ENCODE measurements around the gene PIAS4. TPM values are rescaled to one million over a fixed set of nuclear protein-coding genes. Genes with fewer than 3 reads are reported as not detected.
A peak's percentile ranks its signal among the peaks of the same experiment; 100 is the strongest.

Gene PIAS4
- total RNA-seq, 2 experiments from 2014 or later: 33.3 to 40.4 TPM

DNA sequence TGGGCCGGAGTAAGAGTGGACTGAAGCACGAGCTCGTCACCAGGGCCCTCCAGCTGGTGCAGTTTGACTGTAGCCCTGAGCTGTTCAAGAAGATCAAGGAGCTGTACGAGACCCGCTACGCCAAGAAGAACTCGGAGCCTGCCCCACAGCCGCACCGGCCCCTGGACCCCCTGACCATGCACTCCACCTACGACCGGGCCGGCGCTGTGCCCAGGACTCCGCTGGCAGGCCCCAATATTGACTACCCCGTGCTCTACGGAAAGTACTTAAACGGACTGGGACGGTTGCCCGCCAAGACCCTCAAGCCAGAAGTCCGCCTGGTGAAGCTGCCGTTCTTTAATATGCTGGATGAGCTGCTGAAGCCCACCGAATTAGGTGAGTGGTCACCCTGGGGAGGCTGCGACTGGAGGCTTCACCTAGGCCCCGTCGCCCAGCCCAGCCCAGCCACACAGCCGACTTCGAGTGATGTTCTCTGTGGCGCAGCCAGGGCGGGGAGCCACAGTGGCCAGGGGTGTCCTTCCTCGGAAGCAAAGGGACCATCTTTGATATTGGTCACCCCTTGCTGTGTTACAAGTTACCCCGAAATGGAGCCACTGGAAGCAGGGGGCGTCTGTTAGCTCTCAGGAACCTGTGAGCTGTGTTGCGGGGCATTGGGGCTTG lies 5.6 kb downstream of the PIAS4 start:
- CTCF ChIA-PET: interaction anchor here (1.0 to 1.1 kb wide), 2 partner anchors 16 to 25 kb away, joined by 3 to 4 read pairs; no protein-coding TSS in a partner anchor
- no peak overlapping the region for H3K27ac Mint-ChIP-seq

DNA sequence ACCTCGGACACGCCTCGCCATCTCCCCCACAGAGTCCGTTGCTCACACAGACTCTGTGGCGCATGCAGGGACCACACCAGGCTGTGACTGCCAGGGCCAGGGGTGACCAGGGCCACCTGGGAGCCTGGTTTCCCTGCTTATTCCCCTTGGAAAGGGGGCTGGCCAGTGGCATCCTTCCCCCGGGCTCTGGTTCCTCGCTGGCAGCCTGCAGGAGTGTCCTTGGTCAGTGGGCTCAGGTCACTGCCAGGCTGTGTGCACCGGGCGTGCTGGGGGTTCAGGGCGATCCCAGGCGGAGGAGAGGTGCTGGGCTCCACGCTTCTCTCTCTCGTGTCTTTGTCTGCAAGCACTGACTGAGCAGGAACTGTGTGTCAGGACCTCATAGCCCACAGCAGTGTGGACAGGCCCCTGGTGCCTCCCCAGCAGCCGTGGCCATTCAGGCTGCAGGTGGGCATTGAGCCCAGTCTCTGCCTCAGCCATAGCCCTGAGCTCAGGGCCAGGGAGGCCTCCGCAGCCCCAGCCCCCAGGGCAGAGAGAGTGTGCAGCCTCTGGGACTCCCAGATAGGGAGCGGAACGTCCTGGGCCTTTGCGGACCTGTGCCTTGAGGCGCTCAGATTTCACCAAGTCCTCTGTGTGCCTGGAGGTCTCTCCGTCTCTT lies 6.5 kb downstream of the PIAS4 start:
- H3K27me3 Mint-ChIP-seq: no peaks in the 10 kb centered on the region
- H3K4me3 Mint-ChIP-seq: no peak overlapping the region
- peaks cover 2% of the 10 kb centered on the region for H3K36me3 Mint-ChIP-seq (ENCODE audit: low read depth)
- H3K9me3 Mint-ChIP-seq: no peaks in the 10 kb centered on the region
- peaks cover 15% of the 10 kb centered on the region for H3K4me1 Mint-ChIP-seq
- POLR2A ChIA-PET: no interaction called here
- CTCF ChIA-PET: interaction anchor here (1.1 kb wide), 1 partner anchor 26 kb away, joined by 4 read pairs; no protein-coding TSS in a partner anchor
- no peak overlapping the region for H3K27ac Mint-ChIP-seq
- no peak for DNase-seq

More for the DNA sequence above, 5.6 kb downstream of the PIAS4 start:
- POLR2A ChIA-PET: no interaction called here
- Mint-ChIP-seq H3K36me3 (ENCODE audit: low read depth) (peaks cover 2% of the 10 kb centered on the region), H3K9me3 (no peaks in the 10 kb centered on the region), H3K4me1 (peaks cover 22% of the 10 kb centered on the region), H3K27me3 (no peaks in the 10 kb centered on the region), H3K4me3 (no peak overlapping the region)
- no peak for DNase-seq

DNA sequence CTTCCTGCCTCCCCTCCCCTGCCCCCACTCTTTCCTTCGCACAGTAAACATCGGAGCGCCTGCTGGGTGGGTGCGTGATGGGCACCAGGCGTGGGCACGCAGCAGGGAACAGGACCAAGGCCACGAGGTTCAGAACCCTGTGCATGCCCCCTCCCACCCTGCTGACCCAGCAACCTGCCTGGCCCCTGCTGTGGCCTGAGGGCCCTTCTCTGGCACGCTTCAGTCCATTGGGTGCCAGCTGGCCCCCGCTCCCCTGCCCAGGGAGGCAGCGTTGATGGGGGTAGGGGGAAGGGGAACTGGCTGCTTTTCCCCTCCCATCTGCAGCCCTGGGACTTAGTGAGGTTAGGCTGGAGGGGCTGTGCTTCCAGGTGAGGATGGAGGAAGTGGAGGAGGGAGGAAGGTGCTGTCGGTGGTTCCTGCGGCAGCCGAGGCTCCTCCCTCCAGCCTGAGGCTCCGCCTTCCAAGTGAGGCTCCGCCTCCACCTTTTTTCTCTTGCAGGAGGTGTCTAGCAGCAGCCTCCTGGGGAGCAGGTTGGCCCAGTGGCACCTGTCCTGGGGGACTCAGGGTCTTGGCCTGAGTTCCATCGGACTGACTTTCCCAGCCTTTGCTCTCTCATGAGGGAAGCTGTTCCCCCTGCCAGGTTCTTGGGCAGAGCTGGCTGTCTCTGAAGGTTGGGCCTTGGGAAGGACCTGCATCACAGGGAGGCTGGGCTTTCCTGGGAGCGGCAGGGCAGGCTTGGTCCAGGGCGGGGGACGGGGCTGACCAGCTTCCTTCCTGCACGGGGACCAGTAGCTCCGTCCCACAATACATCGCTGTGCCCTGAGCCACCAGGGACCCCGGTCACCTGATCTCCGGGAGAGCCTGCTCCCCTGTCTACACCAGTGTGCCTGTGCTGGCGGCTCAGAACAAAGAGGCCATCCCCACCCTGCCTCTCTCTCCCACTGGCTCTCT lies 7.3 kb downstream of the PIAS4 start:
- Mint-ChIP-seq H3K4me1 (peaks cover 8% of the 10 kb centered on the region), H3K36me3 (ENCODE audit: low read depth) (peaks cover 2% of the 10 kb centered on the region), H3K9me3 (no peaks in the 10 kb centered on the region), H3K27me3 (no peaks in the 10 kb centered on the region), H3K4me3 (no peak overlapping the region), H3K27ac (no peak overlapping the region)
- ChIA-PET CTCF (no interaction called here), POLR2A (no interaction called here)
- peak; percentile 57 for DNase-seq

DNA sequence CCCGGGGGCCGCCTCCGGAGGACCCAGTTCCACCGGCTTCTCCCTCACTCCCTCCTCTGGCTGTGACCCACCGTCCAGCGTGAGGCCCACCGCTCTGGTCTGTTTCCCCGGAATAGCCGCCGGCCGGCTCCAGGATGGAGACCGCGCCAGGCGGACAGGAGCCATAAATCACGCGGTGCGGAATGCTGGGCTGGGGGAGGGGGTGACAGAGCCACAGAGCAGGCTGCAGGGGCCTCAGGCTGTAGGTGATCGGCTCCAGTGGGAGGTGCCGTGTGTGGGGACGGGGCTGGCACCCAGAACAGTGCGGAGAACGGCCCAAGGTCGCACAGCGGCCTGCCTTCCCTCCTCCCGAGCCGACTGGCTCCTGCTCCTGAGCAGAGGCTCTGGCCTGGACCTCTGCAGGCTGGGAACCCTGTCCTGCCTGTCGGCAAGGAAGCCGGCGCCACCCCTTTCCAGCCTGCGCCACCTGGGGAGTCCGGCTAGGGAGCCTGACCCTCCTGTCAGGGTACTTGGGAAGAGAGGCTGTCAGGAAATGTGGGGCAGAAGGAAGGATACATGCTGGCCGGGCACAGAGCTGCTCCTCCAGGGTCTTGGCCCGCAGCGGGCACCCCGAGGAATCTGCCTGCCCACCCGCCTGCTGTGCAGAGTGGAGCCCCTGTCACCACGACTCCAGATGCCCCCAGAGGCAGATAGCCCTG lies 8.3 kb downstream of the PIAS4 start:
- Mint-ChIP-seq H3K27me3 (no peaks in the 10 kb centered on the region), H3K4me1 (peaks cover 8% of the 10 kb centered on the region), H3K4me3 (no peak overlapping the region), H3K27ac (no peak overlapping the region), H3K36me3 (ENCODE audit: low read depth) (peaks cover 5% of the 10 kb centered on the region), H3K9me3 (no peaks in the 10 kb centered on the region)
- POLR2A ChIA-PET: no interaction called here
- DNase-seq: no peak
- CTCF ChIA-PET: no interaction called here

DNA sequence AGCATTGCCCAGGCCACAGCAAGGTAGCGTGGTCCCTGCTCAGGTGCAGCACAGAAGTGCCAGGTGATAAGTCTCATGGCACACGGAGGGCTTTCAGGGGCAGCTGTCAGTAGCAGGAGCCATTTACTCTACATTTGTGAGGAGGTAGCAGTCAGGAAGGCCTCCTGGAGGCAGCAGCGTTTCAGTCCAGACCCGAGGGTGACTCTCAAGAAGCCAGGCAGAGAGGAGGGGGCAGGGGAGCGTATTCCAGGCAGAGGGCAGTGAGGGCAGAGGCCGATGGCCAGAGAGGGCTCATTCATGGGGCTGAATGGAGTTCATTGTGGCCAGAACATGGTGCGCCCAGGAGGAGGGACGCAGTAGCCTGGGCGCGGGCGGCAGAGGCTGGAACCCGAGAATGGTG lies 8.9 kb downstream of the PIAS4 start:
- DNase-seq: no peak
- peaks cover 8% of the 10 kb centered on the region for H3K4me1 Mint-ChIP-seq
- H3K9me3 Mint-ChIP-seq: no peaks in the 10 kb centered on the region
- no peak overlapping the region for H3K4me3 Mint-ChIP-seq
- no peaks in the 10 kb centered on the region for H3K27me3 Mint-ChIP-seq
- no peak overlapping the region for H3K27ac Mint-ChIP-seq
- ChIA-PET CTCF (no interaction called here), POLR2A (no interaction called here)
- peaks cover 8% of the 10 kb centered on the region for H3K36me3 Mint-ChIP-seq (ENCODE audit: low read depth)

DNA sequence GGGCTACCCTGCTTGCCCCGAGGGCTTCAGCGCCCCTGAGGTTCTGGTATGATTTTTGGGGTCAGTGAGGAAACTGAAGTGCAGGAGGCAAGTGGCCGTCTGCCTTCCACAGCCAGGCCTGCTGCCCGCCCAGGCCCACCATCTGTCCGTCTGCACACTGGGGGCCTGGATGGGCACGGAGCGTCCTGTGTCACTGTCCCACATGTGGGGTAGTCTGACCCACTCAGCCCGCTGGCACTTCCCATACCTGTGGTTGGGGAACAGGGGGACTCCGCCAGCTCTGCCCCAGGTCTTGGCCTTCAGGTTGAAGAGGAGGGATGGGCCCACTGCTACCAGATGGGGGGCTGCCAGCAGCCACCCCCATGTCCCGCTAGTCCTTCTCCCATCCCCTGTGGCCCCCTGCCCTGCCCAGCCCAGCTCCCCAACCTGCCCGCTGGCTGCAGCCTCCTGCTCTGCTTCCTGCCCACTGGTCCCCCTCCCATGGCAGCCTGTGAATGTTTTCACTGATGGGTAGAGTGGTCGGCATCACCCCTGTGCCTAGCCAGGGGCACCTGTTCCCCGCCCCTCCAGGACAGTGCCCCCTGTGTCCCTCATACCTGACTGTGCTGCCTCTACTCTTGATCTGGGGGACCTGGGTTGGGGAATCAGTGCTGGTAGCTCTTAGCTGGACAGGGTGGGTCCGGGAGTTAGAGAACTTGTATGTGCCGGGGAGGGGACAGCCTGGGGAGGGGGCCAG lies 9.5 kb downstream of the PIAS4 start:
- H3K4me1 Mint-ChIP-seq: peaks cover 8% of the 10 kb centered on the region
- no peaks in the 10 kb centered on the region for H3K27me3 Mint-ChIP-seq
- peaks cover 10% of the 10 kb centered on the region for H3K36me3 Mint-ChIP-seq (ENCODE audit: low read depth)
- H3K27ac Mint-ChIP-seq: peak overlapping the region; percentile 46
- ChIA-PET POLR2A (no interaction called here), CTCF (no interaction called here)
- H3K4me3 Mint-ChIP-seq: no peak overlapping the region
- peaks cover 2% of the 10 kb centered on the region for H3K9me3 Mint-ChIP-seq
- no peak for DNase-seq

DNA sequence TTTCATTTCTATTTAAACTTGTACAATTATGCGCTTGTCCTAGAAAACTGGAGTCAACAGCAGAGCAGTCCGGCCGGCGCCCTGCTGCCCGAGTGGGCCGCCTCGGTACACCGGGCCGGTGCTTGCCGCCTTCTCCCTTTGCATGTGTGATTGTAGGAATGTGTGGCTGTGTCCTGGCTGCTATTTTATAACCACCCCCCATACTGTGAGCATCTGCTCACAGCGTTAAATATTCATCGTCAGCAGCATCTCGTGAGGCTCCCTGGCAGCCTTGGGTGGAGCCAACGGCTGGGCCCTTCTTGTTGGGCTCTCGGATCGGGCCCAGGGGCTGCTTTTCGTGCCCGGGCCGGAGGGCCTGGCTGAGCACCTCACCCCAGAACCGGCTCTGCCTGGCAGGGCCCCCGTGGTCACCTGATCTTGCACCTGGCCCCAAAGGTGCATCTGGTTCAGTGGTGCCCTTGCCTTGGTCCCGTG lies 10.6 kb downstream of the PIAS4 start:
- Mint-ChIP-seq H3K27ac (no peak overlapping the region), H3K4me1 (peaks cover 8% of the 10 kb centered on the region), H3K9me3 (peaks cover 3% of the 10 kb centered on the region), H3K36me3 (ENCODE audit: low read depth) (peaks cover 11% of the 10 kb centered on the region), H3K27me3 (no peaks in the 10 kb centered on the region), H3K4me3 (no peak overlapping the region)
- DNase-seq: no peak
- CTCF ChIA-PET: no interaction called here
- POLR2A ChIA-PET: no interaction called here

DNA sequence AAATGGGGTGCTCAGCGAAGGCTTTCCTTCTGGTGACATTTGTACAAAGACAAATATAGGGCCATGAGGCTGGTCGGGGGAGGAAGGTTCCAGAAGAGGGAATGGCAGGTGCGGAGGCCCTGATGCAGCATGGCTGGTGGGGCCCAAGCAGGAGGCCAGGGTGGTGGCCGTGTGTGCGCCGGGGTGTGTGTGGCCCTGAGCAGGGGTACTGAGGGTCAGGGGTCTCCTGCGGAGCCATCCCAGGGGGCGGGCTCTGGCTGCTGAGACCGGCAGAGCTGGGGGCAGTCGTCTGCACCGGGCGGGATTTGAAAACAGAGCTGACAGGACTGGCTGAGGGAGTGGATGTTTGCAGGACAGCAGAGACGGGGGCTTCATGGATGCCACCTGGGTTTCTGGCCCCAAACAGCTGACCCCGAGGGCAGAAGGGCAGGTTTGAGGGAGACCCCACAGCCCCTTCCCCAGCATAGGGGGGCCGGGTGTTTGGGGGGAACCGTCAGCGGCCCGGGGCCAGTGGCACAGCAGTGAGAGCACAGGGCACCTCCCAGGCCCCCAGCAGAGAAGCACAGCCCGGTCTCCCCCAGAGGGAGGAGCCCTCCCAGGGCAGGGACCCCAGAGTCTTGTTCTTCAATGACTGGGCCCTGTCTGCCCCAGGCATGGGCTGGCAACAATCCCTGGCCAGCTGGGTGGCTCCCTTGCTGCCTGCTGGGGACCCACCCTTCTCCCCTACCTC lies 11.4 kb downstream of the PIAS4 start:
- no peak overlapping the region for H3K27ac Mint-ChIP-seq
- H3K27me3 Mint-ChIP-seq: no peaks in the 10 kb centered on the region
- peaks cover 8% of the 10 kb centered on the region for H3K4me1 Mint-ChIP-seq
- H3K36me3 Mint-ChIP-seq (ENCODE audit: low read depth): peaks cover 11% of the 10 kb centered on the region
- ChIA-PET POLR2A (no interaction called here), CTCF (interaction anchor here (0.5 to 1.0 kb wide), 3 partner anchors 13 to 524 kb away, joined by 3 to 4 read pairs (median 3); no protein-coding TSS in a partner anchor)
- no peak overlapping the region for H3K4me3 Mint-ChIP-seq
- DNase-seq: no peak
- H3K9me3 Mint-ChIP-seq: peaks cover 3% of the 10 kb centered on the region

DNA sequence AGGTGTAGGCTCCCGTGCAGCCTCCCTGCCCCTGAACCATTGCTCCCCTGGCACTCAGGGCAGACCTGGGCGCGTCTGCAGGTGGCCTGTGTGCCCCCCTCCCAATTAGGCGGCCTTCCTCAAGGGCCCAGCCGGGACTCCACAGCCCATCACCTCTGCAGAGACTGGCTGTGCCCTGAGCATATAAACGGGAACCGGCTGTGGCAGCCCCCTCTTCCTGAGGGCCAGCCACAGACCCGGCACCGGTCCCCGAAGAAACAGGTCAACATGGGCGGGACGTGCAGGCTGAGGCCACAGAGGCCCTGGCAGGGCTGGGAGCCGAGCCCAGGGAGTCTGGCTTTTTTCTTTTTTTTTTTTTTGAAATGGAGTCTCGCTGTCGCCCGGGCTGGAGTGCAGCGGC lies 12.0 kb downstream of the PIAS4 start:
- peaks cover 3% of the 10 kb centered on the region for H3K9me3 Mint-ChIP-seq
- H3K4me3 Mint-ChIP-seq: no peak overlapping the region
- ChIA-PET POLR2A (no interaction called here), CTCF (interaction anchor here (0.6 to 1.0 kb wide), 2 partner anchors 13 to 525 kb away, joined by 3 read pairs; no protein-coding TSS in a partner anchor)
- no peak for DNase-seq
- peaks cover 3% of the 10 kb centered on the region for H3K4me1 Mint-ChIP-seq
- no peak overlapping the region for H3K27ac Mint-ChIP-seq
- peaks cover 15% of the 10 kb centered on the region for H3K36me3 Mint-ChIP-seq (ENCODE audit: low read depth)
- no peaks in the 10 kb centered on the region for H3K27me3 Mint-ChIP-seq

DNA sequence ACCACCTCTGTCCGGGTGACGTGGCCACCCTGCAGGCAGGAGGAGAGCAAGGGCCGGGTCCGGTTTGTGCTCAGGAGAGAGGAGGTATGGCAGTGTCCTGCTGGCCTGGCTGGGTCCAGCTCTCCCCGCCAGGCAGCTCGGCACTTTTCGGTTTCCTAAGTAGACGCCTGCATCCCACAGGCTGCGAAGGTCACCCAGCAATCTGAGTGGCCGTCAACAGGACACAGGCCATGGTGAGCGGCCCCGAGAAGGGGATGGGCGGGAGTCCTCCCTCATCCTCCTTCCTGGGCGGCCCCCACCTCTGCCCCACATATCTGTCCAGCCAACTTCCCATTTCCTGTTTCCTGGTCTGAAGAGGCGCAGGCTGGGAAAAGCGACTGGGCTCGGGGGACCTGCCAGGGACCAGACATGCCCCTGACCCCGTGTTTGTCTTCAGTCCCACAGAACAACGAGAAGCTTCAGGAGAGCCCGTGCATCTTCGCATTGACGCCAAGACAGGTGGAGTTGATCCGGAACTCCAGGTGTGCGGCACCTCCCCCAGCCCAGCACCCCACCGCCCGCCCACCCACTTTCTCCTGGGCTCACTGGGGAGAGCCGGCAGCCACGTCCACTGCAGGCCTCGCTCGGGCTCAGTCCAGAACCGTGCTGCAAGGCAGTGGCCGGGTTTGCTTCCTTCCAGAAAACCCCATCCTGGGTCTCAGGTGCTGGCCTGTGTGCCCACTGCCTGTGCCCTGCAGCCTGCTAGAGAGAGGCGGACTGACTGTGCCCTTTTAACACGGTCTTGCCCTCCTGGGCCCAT lies 16.3 kb downstream of the PIAS4 start:
- ChIA-PET CTCF (no interaction called here), POLR2A (no interaction called here)
- no peak for DNase-seq
- Mint-ChIP-seq H3K36me3 (ENCODE audit: low read depth) (peaks cover 22% of the 10 kb centered on the region), H3K4me3 (no peak overlapping the region), H3K27me3 (no peaks in the 10 kb centered on the region), H3K9me3 (peaks cover 3% of the 10 kb centered on the region), H3K4me1 (no peaks in the 10 kb centered on the region), H3K27ac (no peak overlapping the region)

DNA sequence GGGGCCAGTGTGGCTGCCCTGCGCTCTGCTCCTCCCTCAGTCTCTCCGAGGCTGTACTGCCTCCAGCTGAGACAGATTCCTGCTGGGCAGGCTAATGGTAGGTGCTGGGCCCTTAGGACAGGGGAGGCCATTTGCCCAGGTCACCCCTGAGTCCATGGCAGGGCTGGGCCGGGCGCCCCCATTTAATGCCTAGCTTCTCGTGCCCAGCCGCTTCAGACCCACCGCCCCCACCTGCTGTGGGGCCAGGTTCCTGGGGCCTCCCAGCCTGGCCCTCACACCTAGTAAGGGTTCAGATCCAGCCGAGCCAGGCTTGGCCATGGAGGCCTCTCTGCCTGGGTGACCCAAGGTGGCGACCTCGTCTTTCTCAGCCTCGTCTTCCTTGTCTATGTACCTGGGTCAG lies 17.8 kb downstream of the PIAS4 start:
- POLR2A ChIA-PET: no interaction called here
- Mint-ChIP-seq H3K27me3 (no peaks in the 10 kb centered on the region), H3K4me1 (no peaks in the 10 kb centered on the region), H3K4me3 (no peak overlapping the region), H3K9me3 (peaks cover 3% of the 10 kb centered on the region), H3K36me3 (ENCODE audit: low read depth) (peaks cover 20% of the 10 kb centered on the region), H3K27ac (no peak overlapping the region)
- no peak for DNase-seq
- CTCF ChIA-PET: no interaction called here
